Panc1 (cell line): Measurements from ENCODE around the gene DLGAP1. TPM values are rescaled to one million over a fixed set of nuclear protein-coding genes. Genes with fewer than 3 reads are reported as not detected.

Experiments used
- ATAC-seq: fragments of 200-7000 bp; cut with Tn5 transposase; 2 replicates; pipeline ENCODE4 v1.9.1; 2020; ENCODE audit warnings: mild to moderate bottlenecking, moderate library complexity
- BruUV-seq: library from RNA; stranded (reverse); fragments of 400-500 nt; replicated peaks from 2 replicates; lab custom pipeline; 2021; lab: Mats Ljungman, UMichigan
- CTCF ChIA-PET: fragments of 300-600 bp; sonication (Branson Sonifier 250); formaldehyde crosslinking; loops from one replicate; lab custom pipeline; 2022; ENCODE audit warnings: antibody characterized with exemption; lab: Charles Lee
- POLR2A ChIA-PET: fragments of 300-600 bp; sonication (Branson Sonifier 250); formaldehyde crosslinking; loops from one replicate; lab custom pipeline; 2022; ENCODE audit warnings: antibody characterized with exemption; lab: Charles Lee
- DNase-seq: peaks from one replicate; pipeline ENCODE4 v3.0.0-alpha.2; 2010; ENCODE audit warnings: low read depth, low spot score
- H3K27ac ChIP-seq: 2 replicates; pipeline ENCODE4 v1.5.1; 2011; ENCODE audit warnings: mild to moderate bottlenecking, low read length, inconsistent platforms
- H3K27me3 ChIP-seq: fragments of 200-500 bp; sonication (Bioruptor generic); 2 replicates; pipeline ENCODE4 v1.6.0; 2014; ENCODE audit warnings: low read length, inconsistent platforms; ENCODE audit not compliant: control insufficient read depth, insufficient read depth
- H3K36me3 ChIP-seq: fragments of 200-500 bp; sonication (Bioruptor generic); 2 replicates; pipeline ENCODE4 v1.5.1; 2014; ENCODE audit warnings: inconsistent platforms, mild to moderate bottlenecking, low read length, moderate library complexity; ENCODE audit not compliant: control insufficient read depth, insufficient read depth
- H3K4me1 ChIP-seq: 2 replicates; pipeline ENCODE4 v1.5.1; 2011; ENCODE audit warnings: inconsistent platforms, mild to moderate bottlenecking, low read length, moderate library complexity; ENCODE audit not compliant: control insufficient read depth, insufficient read depth
- H3K4me3 ChIP-seq, 2 experiments: 2 replicates each; pipeline ENCODE4 v1.5.1; 2011 to 2012; ENCODE audit warnings: low read depth in 2 of 2, low read length in 2 of 2, mild to moderate bottlenecking in 2 of 2, inconsistent platforms in 1 of 2, moderate library complexity in 1 of 2
- H3K9me3 ChIP-seq: fragments of 200-500 bp; sonication (Bioruptor generic); 2 replicates; pipeline ENCODE4 v1.5.1; 2014; ENCODE audit warnings: low read depth, mild to moderate bottlenecking, inconsistent platforms, low read length, moderate library complexity; ENCODE audit not compliant: control insufficient read depth, insufficient read depth
- POLR2AphosphoS5 ChIP-seq: IDR thresholded peaks from 2 replicates; pipeline ENCODE4 v1.6.1; 2012; ENCODE audit warnings: mild to moderate bottlenecking, low read depth, low read length, moderate library complexity
- SIN3A ChIP-seq: IDR thresholded peaks from 2 replicates; pipeline ENCODE4 v1.6.1; 2012; ENCODE audit warnings: low read depth, mild to moderate bottlenecking, low read length, moderate library complexity, borderline replicate concordance; ENCODE audit not compliant: insufficient read depth
- TCF7L2 ChIP-seq: IDR thresholded peaks from 2 replicates; pipeline ENCODE4 v1.6.1; 2011; ENCODE audit warnings: mild to moderate bottlenecking, low read depth, low read length, inconsistent platforms
- in situ Hi-C: cut with HindIII; loops from 2 replicates; pipeline ENCODE4 v1.10.0; 2016; ENCODE audit warnings: low sequenced_read_pairs, low pct_unique_long_range_greater_than_20kb
- intact Hi-C: fragments of 100-400 bp; cut with micrococcal nuclease; formaldehyde crosslinking; loops from one replicate; pipeline ENCODE4 v1.10.0; 2022; ENCODE audit not compliant: unreplicated experiment
- total RNA-seq: library from RNA; stranded (reverse); gene quantifications from one replicate; pipeline ENCODE4 v1.2.1, GENCODE V29; 2021; ENCODE audit not compliant: unreplicated experiment
- TF ChIP-seq, protein P1 (sequence below): fragments of 450-650 bp; IDR thresholded peaks from 2 replicates; pipeline ENCODE4 v1.5.1; 2017; ENCODE audit warnings: mild to moderate bottlenecking
- TF ChIP-seq, protein P2 (sequence below), 2 experiments: IDR thresholded peaks; 2 replicates each; pipeline ENCODE4 v1.6.1; 2011 to 2012; ENCODE audit warnings: low read depth in 2 of 2, control low read depth in 1 of 2, low read length in 1 of 2, mild to moderate bottlenecking in 1 of 2, moderate library complexity in 1 of 2; ENCODE audit not compliant: insufficient read depth in 1 of 2

DLGAP1 gene
- total RNA-seq, 1 experiment from 2014 or later = 1.8 TPM

DNA sequence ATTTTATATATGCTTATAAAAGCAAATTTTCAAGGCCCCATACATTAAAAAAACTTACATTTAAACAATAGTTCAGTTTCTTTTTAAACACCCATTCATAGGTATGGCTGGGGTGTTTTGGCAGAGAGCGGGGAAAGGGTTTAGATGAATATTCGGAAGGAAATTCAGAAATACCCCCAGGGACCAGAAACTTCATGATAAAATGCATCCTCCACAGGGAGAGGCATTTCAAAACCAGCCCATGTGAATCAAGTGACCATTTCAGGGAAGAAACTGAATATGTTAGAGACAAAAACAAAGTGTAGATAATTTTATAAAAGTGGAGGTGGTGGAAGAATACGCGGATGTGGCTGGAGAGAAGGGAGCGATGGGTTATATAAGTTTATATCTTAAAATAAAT is 678.0 kb downstream of the DLGAP1 start:
- Histone ChIP-seq H3K27ac (no peak overlapping the region), H3K36me3 (no peaks in the 10 kb centered on the region), H3K27me3 (no peaks in the 10 kb centered on the region), H3K4me3 (no peak overlapping the region), H3K4me1 (peaks cover 7% of the 10 kb centered on the region), H3K9me3 (no peaks in the 10 kb centered on the region)
- intact Hi-C loops = no loop called here
- DNase-seq (no peak), ATAC-seq (no peak)
- BruUV-seq = no TSS peak
- ChIA-PET CTCF (no interaction called here), POLR2A (interaction anchor here (0.6 kb wide), 1 partner anchor 783 kb away, joined by 3 read pairs; no protein-coding TSS in a partner anchor)
- in situ Hi-C loops = no loop called here
- TF ChIP-seq, protein P1, sequence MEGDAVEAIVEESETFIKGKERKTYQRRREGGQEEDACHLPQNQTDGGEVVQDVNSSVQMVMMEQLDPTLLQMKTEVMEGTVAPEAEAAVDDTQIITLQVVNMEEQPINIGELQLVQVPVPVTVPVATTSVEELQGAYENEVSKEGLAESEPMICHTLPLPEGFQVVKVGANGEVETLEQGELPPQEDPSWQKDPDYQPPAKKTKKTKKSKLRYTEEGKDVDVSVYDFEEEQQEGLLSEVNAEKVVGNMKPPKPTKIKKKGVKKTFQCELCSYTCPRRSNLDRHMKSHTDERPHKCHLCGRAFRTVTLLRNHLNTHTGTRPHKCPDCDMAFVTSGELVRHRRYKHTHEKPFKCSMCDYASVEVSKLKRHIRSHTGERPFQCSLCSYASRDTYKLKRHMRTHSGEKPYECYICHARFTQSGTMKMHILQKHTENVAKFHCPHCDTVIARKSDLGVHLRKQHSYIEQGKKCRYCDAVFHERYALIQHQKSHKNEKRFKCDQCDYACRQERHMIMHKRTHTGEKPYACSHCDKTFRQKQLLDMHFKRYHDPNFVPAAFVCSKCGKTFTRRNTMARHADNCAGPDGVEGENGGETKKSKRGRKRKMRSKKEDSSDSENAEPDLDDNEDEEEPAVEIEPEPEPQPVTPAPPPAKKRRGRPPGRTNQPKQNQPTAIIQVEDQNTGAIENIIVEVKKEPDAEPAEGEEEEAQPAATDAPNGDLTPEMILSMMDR = no peak
- TF ChIP-seq TCF7L2 (no peak), SIN3A (no peak), POLR2AphosphoS5 (no peak)
- TF ChIP-seq, protein P2, sequence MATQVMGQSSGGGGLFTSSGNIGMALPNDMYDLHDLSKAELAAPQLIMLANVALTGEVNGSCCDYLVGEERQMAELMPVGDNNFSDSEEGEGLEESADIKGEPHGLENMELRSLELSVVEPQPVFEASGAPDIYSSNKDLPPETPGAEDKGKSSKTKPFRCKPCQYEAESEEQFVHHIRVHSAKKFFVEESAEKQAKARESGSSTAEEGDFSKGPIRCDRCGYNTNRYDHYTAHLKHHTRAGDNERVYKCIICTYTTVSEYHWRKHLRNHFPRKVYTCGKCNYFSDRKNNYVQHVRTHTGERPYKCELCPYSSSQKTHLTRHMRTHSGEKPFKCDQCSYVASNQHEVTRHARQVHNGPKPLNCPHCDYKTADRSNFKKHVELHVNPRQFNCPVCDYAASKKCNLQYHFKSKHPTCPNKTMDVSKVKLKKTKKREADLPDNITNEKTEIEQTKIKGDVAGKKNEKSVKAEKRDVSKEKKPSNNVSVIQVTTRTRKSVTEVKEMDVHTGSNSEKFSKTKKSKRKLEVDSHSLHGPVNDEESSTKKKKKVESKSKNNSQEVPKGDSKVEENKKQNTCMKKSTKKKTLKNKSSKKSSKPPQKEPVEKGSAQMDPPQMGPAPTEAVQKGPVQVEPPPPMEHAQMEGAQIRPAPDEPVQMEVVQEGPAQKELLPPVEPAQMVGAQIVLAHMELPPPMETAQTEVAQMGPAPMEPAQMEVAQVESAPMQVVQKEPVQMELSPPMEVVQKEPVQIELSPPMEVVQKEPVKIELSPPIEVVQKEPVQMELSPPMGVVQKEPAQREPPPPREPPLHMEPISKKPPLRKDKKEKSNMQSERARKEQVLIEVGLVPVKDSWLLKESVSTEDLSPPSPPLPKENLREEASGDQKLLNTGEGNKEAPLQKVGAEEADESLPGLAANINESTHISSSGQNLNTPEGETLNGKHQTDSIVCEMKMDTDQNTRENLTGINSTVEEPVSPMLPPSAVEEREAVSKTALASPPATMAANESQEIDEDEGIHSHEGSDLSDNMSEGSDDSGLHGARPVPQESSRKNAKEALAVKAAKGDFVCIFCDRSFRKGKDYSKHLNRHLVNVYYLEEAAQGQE (IDR thresholded peaks at IDR 0.05; ENCODE audit: insufficient read depth in 1 of 2, low read depth in 2 of 2, low read length in 1 of 2) = no peak

DNA sequence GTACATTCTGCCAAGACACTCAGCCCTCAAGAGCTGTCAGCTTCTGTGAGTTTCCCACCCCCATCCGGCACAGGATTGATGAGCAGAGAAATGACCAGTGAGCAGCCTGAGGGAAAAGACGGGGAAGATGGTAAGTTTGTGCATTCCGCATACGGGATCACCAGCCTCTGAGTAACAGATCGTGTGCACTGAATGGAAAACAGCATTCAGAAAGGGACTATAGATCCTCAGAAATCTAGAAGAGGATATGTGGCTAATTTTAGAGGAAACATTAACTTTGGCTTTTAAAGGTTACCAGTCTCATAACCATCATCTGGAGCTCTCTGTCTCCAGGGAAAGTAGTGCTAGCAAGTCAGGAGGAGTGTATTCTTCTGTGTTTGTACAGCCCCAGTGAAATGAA is 679.1 kb downstream of the DLGAP1 start:
- ATAC-seq (no peak), DNase-seq (no peak)
- in situ Hi-C loops = no loop called here
- Histone ChIP-seq H3K9me3 (no peaks in the 10 kb centered on the region), H3K36me3 (no peaks in the 10 kb centered on the region), H3K27me3 (no peaks in the 10 kb centered on the region), H3K4me1 (peaks cover 13% of the 10 kb centered on the region), H3K4me3 (no peak overlapping the region), H3K27ac (no peak overlapping the region)
- CTCF ChIA-PET = no interaction called here
- POLR2A ChIA-PET = no interaction called here
- TF ChIP-seq TCF7L2 (no peak), POLR2AphosphoS5 (no peak), SIN3A (no peak)
- TF ChIP-seq, protein P2 (IDR thresholded peaks at IDR 0.05; ENCODE audit: insufficient read depth in 1 of 2, low read depth in 2 of 2, low read length in 1 of 2) = no peak
- TF ChIP-seq, protein P1 = no peak
- no TSS peak for BruUV-seq
- intact Hi-C loops = no loop called here
